GM21576 (cell line): ENCODE data around the gene PHF20.
A peak's percentile ranks its signal among the peaks of the same experiment; 100 is the strongest.
"Not testable (repeated sequence)": the region's sequence is repeated elsewhere in the genome, so short reads cannot be mapped to it uniquely, and the experiment has no call there.

Source experiments
- ATAC-seq: cut with Tn5 transposase; IDR thresholded peaks from one replicate; pipeline ENCODE4 v1.9.1; 2021; ENCODE audit warnings: mild to moderate bottlenecking, moderate library complexity; ENCODE audit not compliant: unreplicated experiment

PHF20 gene

DNA sequence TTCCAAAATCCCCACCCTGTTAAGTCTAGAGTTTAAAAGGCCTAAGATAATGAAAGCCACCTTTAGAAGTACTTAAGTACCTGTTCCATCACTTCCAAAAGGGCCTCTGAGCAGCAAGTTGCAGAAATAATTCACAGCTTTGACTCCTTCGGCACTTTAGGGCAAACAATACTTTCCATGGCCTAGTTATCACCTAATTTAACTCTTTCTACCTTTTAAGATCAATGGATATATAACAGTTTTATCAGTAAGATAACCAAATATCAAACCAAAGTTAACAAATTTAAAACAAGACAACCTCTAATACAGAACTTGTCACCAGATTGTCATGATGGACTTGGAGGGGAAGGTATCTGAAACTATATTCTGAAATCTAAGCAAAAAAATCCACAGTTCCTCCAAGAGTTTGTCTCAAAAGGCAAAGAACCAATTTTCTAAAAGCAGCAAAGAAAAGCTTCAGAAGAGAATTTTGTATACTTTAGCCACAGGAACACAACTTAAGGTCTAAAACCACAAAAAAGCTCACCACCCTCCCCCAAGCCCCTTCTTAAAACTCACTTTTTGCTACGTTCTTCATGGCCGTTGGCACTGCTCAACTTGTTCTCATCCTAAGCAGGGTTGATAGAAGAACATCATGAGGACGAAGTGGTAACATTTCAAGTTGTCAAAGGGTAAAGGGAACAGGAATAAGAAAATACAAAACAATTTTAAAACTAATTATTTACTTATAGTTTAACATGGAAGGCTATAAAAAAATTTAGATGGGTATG lies 33.2 kb upstream of the PHF20 start:
- no peak for ATAC-seq

DNA sequence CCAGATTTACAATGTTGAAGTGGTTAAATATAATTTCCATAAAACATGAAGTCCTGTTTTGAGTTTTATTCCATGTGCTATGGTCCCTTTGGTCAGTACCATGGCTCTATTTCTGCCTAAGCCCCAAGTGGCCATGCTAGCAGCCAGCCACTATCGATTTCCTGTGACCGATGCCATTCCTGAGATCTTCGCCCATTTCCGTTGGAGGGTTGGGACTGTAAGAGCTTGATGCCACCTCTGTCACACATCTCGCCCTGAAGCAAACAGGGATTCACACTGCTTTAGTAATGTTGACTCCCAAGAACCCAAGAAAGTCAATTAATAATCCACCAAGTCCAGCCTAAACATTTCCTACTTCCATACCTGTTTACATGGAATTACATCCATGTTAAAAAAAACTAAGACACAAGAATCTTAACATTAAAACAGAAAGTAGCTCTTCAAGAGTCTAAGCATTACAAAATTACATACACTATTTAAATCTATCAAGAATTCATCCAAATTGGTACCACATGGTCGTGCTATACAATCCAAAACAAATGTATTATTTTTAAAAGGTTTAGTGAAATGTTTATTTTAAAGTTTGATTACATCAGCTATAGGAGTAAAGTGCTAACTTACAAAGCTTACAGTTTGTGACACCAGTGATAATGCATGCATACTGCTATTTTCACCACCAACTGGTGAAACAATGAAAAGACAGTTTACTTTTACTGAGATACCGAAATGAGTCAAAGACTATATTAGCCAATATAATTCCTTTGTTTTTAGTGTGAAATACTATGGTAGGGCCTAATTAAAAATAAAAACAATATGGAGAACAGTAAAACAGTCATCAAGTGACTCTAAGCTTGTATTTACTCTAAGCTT lies 32.3 kb upstream of the PHF20 start:
- ATAC-seq, result no peak

DNA sequence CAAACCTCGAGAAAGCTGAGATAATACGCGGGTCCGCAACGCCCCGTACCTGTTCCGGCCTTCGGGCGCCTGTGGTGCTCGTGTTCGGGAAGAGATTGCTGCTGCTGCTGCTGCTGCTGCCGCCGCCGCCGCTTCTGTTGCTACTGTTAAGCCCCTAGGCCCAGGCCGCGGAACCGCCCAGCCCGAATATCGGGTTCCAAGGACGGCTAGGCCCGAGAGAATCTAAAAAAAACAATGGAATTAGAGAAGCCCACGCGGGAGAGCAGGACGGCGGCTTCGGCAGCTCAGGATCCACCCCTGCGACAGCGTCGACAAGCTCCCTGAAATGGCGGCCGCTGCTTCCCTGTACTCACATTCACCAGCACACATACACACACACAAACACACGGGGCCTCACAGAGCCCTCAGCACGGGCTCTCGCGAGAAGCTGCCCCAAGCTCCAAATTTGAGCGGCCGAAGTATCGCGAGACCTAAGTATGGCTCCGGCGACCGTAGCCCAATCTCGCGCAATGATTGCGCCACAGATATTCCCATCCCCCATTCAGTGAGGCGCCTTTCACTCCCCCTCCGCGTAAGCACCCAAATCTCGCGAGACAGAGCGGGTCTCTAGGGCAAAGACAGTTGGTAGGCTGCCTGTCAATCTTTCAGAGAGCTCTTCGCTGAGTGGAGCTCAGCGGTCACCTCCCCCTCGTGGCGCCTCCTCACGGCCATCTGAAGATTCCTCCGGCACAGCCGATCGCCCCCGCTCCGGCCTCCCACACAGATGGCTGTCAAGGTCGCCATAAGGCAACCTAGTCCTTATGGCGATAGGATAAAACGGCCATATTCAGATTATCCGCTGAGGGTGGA lies 29.7 kb upstream of the PHF20 start, which contains the start of gene RBM39:
Gene RBM39, minus strand, starts transcription at position 369 of the 849 bp plus-strand sequence. CDS start 1,386 bp downstream, outside the sequence.
- peak; percentile 79 for ATAC-seq

DNA sequence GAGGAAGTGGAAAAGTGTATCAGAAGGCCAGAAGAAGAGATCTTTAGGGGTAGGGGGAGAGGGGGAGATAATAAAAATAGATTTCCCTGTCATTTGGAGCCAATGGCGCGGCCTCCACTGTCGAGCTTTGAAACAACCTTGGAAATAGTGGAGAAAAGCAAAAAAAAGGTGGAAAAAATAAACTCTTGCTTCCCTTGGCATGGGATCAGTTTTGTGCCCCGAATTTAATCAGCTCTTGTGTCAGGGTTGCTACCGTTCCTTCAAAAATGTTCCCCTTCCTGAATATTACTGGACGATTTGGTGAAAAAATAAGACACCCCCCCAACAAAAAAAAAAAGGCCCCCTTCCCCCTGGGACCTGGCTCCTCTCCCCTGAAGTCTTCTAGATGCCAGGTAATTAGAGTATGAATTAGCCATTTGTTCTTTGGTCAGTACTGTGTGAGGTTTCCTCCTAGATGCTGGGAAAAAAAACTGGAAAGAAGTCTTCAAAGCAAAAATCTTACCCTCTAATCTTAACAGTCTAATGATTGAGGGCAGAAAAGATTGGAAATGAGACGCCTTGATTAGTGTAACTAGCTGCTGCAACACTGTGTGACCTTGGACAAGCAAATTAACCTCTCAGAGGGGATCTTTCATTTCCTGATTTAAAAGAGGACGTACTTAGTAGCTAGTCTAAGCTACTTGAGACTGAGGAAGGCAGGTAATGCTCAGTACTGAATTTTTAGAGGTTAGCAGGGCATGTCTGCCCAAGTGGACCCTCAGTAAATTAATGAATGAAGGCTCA lies 28.9 kb upstream of the PHF20 start:
- no peak for ATAC-seq

DNA sequence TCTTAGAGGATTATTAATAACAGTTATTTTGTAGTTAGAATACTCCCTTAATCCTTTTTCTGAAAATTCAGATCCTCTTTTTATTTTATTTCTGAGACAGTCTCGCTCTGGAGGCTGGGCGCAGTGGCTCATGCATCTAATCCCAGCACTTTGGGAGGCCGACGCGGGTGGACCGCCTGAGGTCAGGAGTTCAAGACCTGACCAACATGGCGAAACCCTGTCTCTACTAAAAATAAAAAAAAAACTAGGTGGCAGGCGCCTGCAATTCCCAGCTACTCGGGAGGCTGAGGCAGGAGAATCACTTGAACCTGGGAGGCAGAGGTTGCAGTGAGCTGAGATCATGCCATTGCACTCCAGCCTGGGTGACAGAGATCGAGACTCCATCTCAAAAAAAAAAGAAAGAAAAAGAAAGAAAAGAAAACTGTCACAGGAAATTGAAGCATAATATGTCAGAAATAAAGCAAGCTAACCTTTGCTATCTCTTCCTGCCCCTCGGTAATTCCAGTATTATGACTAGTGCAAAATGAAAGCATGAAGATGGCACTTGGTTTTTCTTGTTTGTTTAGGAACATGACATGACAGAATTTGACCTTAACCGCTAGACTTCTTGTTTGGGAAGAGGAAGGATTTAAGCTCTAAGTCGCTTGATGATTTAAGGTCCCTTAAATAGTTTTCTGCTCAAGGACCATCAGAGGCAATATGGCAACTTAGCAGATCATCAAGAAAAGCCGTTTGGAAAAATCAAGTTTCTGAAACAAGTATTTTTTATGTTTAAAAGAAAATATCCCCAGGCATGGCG lies 27.9 kb upstream of the PHF20 start:
- no peak for ATAC-seq

DNA sequence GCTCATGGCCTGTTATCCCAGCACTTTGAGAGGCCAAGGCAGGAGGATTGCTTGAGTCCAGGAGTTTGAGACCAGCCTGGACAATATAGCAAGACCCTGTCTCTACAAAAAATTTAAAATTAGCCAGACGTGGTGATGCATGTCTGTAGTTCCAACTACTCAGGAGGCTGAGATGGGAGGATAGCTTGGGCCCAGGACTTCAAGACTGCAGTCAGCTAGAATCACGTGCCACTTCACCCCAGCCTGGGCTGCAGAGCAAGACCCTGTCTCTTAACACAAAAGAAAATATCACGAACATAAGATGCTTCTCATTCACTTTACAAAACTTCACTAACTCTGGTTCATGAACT lies 27.3 kb upstream of the PHF20 start:
- ATAC-seq, result not testable (repeated sequence)

DNA sequence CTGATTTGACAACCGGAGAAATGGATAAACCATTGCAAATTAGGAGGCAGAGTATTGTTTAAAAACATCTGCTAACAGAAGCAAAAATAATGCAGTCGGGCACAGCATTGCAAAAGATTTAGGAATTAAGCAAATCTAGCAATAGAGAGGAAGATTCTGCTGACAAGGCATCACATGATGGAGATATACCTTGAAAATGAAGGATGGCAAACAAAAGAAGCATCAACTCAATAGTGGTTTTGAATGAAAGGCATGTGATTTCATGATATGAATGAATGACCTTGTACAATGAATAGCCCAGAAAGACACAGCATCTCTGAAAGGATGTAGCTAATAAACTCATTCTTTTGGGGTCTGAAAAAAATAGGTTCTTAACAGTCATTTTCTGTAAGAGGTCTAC lies 21.2 kb upstream of the PHF20 start:
- no peak for ATAC-seq

DNA sequence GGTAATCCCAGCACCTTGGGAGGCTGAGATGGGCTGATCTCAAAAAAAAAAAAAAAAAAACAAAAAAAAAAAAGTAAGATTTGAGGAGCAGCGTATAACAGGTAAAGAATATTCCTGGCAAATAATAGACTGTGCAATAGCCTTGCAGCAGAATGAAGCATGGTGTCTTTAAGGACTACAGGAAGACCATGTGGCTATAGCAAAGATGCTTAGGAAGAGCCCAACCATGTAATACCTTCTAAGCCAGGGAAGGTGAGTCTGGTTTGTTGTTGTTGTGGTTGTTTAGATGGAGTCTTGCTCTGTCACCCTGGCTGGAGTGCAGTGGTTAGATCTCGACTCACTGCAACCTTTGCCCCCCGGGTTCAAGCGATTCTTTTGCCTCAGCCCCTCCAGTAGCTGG lies 15.4 kb upstream of the PHF20 start:
- ATAC-seq, result no peak

DNA sequence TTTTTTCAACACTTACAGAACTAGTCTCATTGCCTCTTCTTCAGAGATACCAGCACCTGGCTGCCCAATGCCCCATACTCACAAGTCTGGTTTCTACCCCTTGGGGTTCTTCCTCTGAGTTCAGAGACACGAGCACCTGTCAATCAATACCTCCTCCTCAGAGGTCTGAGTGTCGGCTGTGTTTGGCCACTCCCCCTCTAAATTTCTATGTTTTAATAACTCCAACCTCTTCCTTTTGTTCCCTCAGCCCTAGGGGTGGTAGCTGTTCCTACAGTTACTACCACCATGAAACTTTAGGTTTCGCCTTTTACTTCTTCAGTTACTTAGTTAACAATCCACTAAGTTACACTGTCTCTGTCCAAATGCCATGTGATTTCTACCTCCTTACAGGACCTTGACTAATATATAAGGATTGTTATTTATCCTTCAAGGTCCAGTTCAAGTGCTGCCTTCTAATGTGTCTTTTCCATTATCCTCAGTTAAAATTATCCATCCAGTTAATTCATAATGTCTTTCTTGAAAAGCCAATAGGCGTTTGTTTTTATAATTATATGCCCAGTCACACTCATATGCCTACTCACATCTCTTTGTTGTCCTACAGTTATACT lies 14.6 kb upstream of the PHF20 start:
- ATAC-seq, result no peak

DNA sequence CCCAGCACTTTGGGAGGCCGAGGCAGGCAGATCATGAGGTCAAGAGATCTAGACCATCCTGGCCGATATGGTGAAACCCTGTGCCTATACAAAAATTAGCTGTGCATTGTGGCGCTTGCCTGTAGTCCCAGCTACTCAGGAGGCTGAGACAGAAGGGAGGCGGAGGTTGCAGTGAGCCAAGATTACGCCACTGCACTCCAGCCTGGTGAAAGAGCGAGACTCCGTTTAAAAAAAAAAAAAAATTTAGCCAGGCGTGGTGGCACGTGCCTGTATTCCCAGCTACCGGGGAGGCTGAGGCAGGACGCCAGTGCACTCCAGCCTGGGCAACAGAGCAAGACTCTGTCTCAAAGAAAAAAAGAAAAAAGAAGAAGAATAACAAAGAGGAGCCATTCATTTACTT lies 10.3 kb upstream of the PHF20 start:
- ATAC-seq, result not testable (repeated sequence)

DNA sequence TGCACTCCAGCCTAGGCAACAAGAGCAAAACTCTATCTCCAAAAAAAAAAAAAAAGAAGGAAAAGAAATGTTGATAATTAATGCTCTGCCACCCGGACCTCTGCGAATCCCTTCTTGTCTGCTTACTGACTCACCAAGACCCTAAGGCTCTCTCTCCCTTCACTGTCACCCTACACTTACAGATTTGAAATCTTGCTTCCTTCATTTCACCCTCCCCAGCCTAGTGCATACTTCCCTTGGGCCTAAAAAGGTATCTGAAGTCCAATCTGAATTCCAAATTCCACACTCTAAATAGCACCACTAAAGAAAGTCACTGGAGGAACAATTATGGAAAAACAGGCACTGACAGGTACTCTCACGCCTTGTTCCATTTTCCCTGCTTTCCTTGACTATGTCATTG lies 9.4 kb upstream of the PHF20 start:
- no peak for ATAC-seq

DNA sequence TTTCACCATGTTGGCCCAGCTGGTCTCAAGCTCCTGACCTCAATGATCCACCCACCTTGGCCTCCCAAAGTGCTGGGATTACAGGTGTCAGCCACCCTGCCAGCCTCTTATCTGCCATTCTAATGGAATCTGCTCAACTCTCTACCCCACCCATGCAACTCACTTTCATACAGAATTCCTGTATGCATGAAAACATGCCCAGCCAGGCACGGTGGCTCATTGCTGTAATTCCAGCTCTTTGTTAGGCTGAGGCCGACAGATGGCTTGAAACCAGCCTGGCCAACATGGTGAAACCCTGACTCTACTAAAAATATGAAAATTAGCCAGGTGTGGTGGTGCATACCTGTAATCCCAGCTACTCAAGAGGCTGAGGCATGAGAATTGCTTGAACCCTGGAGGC lies 6.9 kb upstream of the PHF20 start:
- ATAC-seq, result not testable (repeated sequence)

DNA sequence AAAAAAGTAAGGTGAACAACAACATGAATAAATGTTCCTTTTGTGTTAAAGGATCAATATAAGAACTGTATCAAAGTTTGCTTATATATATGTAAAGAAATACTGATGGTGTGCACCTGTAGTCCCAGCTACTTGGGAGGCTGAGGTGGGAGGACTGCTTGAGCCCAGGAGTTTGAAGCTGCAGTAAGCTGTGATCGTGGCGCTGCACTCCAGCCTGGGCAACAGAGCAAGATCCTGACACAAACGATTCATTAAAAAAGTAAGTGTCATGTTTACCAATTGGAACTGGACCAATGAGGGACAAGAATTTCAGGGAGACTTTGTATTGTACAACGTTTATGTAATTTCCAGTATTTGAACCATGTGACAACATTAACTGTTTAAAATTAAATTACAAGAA lies 5.0 kb upstream of the PHF20 start:
- no peak for ATAC-seq

DNA sequence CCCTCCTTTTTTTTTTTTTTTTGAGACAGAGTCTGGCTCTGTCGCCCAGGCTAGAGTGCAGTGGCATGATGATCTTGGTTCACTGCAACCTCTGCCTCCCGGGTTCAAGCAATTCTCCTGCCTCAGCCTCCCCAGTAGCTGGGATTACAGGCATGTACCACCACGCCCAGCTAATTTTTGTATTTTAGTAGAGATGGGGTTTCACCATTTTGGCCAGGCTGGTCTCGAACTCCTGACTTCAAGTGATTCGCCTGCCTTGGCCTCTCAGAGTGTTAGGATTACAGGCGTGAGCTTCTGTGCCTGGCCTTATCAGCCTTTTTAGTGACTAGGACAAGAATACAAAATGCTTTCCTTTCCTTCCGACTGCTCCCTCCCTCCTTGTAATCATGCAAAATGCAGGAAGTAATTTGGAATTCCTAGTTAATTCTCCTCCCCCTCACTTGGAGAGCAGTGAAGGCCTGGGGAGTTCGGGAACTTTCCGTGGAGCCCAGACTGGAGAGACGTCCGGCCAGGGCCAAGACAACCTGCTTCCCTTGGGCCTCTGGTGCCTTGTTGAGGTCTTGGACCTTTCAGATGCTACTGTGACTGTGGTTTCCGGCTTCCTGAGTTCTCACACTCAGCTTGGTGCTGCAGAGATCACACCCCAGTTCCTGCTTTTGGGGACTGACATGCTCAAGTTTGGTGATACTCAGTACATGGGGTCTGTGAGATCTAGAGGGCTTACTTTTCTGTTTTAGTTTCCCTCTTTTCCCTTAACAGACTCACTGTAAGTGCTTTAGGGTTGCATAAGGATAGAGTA lies 3.9 kb upstream of the PHF20 start:
- ATAC-seq, result peak; percentile 56

DNA sequence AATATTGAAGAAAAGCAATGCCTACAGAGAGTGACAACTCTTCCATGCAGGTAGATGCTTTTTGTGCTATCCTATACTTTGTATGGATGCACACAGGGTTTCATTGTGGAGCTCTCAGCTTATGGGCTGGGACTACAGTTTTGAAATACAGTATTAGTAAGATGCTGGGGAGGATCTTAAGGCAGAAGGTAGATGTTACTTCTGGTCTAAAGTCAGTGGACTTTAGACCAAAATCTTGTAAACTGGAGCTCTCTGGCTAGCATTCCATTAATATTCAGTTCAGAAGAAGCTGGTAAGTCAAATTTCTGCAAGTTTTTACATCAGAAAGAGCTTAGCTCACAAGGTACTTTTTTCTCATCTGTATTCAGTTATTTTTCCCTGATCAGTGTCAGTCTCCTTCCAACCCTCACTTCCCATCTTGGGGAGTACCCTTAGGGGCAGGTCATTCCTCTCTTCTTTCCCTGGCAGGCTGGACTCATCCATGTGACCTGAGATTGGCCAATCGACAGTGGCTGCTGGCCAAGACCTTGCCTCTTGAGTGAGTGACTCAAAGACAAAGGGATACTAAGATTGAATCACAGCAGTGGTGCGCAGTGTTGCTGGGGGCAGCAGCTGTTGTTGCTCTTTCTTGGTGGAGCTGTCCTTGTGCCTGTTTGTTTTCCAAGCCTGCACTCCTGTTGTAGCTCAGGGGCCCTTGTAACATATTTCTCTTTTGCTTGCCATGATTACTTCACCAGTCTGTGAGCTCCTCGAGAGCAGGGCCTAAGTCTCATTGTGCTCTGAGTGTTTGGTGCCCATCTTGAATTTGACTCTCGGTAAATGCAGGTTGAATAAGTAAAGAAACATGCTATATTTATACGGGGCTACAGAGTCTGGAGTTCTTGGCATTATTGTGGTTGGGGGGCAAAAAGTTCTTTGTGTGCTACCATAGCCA lies 2.8 kb upstream of the PHF20 start:
- no peak for ATAC-seq

DNA sequence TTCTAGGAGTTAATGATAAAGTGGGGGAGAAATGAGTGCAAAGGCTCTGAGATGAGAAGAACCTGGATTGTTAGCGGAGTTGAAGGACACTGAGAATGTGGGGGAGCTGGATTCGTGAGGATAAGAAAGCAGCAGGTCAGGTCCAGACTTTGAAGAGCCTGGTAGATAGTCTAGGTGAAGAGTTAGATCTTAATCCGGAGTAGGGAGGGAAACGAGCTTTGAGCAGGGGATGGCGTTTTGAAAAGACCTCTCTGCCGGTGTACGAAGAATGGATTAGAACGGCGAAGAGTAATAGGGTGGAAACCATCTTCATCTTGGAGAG lies 487 bp upstream of the PHF20 start:
- ATAC-seq, result no peak

DNA sequence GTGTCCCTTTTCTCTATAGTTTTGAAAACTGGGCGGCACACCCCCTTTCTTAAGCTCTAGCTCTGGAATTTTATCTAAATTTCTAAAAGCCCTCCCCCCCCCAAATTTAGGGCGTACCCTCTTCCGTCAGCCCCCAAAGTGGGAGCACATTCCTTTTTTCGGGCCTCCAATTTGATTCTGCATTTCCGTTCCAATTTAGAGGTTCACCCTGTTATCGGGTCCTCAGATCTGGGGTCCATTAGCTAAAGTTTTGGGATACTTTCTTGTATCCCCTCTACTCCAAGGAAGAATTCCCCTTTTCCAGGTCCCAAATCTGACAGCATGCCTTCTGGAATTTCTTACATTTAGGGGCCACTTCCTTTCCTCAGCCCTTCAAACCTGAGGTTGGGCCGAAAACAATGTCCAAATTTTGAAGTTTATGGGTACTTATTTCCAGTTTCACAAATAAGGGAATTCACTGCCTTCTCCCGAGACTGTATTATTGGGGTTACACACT lies 796 bp downstream of the PHF20 start:
- no peak for ATAC-seq
